Measurements from ENCODE around the gene ANO2.

ANO2 gene

DNA sequence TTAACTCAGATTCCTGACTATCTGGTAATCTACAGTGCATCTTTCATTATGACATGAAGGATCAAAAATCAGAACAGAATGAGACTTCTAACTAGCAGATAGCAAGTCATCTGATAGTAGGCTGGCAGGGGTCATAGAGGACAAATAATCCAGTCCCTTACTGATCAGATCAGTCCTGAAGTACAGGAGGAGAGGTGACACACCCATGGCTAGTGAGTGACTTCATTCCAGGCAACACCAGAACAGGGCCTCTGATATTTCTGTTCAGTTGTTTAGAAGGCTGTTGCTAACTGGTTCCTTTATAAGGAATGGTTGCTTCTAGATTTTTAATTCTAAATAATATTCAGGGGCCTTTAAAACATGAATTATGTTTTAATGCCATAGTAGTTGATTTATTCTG, 291.0 kb downstream of the ANO2 start:
- no peak for DNase-seq (ENCODE audit: low read depth)
- no peak overlapping the region for H3K4me3 ChIP-seq (ENCODE audit: low read depth, low read length)
- TF ChIP-seq, protein P1, sequence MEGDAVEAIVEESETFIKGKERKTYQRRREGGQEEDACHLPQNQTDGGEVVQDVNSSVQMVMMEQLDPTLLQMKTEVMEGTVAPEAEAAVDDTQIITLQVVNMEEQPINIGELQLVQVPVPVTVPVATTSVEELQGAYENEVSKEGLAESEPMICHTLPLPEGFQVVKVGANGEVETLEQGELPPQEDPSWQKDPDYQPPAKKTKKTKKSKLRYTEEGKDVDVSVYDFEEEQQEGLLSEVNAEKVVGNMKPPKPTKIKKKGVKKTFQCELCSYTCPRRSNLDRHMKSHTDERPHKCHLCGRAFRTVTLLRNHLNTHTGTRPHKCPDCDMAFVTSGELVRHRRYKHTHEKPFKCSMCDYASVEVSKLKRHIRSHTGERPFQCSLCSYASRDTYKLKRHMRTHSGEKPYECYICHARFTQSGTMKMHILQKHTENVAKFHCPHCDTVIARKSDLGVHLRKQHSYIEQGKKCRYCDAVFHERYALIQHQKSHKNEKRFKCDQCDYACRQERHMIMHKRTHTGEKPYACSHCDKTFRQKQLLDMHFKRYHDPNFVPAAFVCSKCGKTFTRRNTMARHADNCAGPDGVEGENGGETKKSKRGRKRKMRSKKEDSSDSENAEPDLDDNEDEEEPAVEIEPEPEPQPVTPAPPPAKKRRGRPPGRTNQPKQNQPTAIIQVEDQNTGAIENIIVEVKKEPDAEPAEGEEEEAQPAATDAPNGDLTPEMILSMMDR (IDR thresholded peaks at IDR 0.05; ENCODE audit: low read depth, low read length, missing control alignments), result no peak

GRCh38 chr12:5650829-5651461, 294.1 kb downstream of the ANO2 start:
- no peak for DNase-seq (ENCODE audit: low read depth)
- TF ChIP-seq, protein P1 (IDR thresholded peaks at IDR 0.05; ENCODE audit: low read depth, low read length, missing control alignments), result no peak
- no peak overlapping the region for H3K4me3 ChIP-seq (ENCODE audit: low read depth, low read length)

GRCh38 chr12:5650281-5650680, 294.8 kb downstream of the ANO2 start:
- no peak overlapping the region for H3K4me3 ChIP-seq (ENCODE audit: low read depth, low read length)
- TF ChIP-seq, protein P1 (IDR thresholded peaks at IDR 0.05; ENCODE audit: low read depth, low read length, missing control alignments), result no peak
- DNase-seq (ENCODE audit: low read depth), result no peak

- no peak for DNase-seq (ENCODE audit: low read depth)
- TF ChIP-seq, protein P1 (IDR thresholded peaks at IDR 0.05; ENCODE audit: low read depth, low read length, missing control alignments), result peak; percentile 41
- H3K4me3 ChIP-seq (ENCODE audit: low read depth, low read length), result no peak overlapping the region
Observed at GRCh38 chr12:5648692-5649359, 296.2 kb downstream of the ANO2 start.

- no peak overlapping the region for H3K4me3 ChIP-seq (ENCODE audit: low read depth, low read length)
- TF ChIP-seq, protein P1 (IDR thresholded peaks at IDR 0.05; ENCODE audit: low read depth, low read length, missing control alignments), result no peak
- no peak for DNase-seq (ENCODE audit: low read depth)
Observed at GRCh38 chr12:5643266-5643665, 301.8 kb downstream of the ANO2 start.

DNA sequence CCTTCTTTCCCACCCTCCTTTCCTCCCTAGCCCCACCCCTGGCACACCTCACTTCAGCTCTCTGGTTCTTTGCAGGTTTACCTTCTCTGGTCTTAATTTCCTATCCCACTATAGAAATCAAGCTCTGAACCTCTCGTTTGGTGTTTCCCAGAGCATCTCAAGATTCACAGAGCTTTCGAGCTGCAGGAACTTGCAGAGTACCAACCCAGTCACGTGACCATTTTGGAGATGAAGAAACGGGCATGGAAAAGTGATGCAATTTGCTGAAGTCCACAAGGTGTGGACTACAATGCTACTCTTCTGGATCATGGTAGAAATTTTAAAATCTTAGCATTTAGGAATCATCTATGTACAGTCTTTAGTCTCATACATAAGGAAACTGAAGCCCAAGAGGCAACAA, 307.4 kb downstream of the ANO2 start:
- TF ChIP-seq, protein P1 (IDR thresholded peaks at IDR 0.05; ENCODE audit: low read depth, low read length, missing control alignments), result no peak

DNA sequence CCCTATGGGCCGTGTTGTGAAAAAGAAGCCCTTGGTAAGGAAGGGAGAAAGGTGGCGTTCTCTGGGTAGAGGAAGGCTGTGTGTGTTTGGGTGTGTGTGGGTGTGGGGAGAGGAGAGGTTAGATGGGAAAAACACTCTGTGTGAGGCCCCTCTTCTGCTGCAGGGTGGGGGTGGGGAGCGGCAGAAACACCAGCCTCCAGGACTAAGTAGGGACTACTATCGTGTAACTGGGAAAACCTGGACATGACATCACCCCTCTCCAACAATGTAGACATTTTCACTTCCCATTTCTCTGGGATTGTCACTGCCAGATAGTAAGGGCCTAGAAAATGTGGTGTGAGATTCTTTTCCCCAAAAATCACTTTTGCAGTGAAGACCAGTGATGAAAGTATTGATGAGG, 308.2 kb downstream of the ANO2 start:
- TF ChIP-seq, protein P1 (IDR thresholded peaks at IDR 0.05; ENCODE audit: low read depth, low read length, missing control alignments), result no peak
- DNase-seq (ENCODE audit: low read depth), result no peak
- H3K4me3 ChIP-seq (ENCODE audit: low read depth, low read length), result no peak overlapping the region

More for the DNA sequence above, 307.4 kb downstream of the ANO2 start:
- no peak overlapping the region for H3K4me3 ChIP-seq (ENCODE audit: low read depth, low read length)
- no peak for DNase-seq (ENCODE audit: low read depth)

Data from GM12864 (cell line).